Cardiac fibroblast (primary cell): Measurements from ENCODE around the gene ECE2.

ENCODE experiments used
- DNase-seq, 2 donors: peaks; one replicate each; pipeline versions ENCODE4 v3.0.0 to v3.0.0-alpha.2; 2010; ENCODE audit warnings: low read depth in 2 of 2
- H3K4me3 ChIP-seq, 2 donors: replicated peaks in 1 of 2; 1 replicate in 1 of 2; 2 replicates in 1 of 2; pipeline ENCODE4 v1.5.1; 2011; ENCODE audit warnings: low read depth in 2 of 2, low read length in 2 of 2, mild to moderate bottlenecking in 2 of 2, moderate library complexity in 1 of 2
- TF ChIP-seq, protein P1 (sequence below): IDR thresholded peaks from one replicate; pipeline ENCODE4 v1.5.1; 2011; ENCODE audit warnings: low read depth, mild to moderate bottlenecking, low read length, inconsistent platforms

ECE2 gene

GRCh38 chr3:184275961-184276910 is at the start of gene ECE2:
TSS of gene ECE2 (plus strand) at chr3:184276022. CDS start at chr3:184276154, 132 bp downstream.
- TF ChIP-seq, protein P1, sequence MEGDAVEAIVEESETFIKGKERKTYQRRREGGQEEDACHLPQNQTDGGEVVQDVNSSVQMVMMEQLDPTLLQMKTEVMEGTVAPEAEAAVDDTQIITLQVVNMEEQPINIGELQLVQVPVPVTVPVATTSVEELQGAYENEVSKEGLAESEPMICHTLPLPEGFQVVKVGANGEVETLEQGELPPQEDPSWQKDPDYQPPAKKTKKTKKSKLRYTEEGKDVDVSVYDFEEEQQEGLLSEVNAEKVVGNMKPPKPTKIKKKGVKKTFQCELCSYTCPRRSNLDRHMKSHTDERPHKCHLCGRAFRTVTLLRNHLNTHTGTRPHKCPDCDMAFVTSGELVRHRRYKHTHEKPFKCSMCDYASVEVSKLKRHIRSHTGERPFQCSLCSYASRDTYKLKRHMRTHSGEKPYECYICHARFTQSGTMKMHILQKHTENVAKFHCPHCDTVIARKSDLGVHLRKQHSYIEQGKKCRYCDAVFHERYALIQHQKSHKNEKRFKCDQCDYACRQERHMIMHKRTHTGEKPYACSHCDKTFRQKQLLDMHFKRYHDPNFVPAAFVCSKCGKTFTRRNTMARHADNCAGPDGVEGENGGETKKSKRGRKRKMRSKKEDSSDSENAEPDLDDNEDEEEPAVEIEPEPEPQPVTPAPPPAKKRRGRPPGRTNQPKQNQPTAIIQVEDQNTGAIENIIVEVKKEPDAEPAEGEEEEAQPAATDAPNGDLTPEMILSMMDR = no peak

DNA sequence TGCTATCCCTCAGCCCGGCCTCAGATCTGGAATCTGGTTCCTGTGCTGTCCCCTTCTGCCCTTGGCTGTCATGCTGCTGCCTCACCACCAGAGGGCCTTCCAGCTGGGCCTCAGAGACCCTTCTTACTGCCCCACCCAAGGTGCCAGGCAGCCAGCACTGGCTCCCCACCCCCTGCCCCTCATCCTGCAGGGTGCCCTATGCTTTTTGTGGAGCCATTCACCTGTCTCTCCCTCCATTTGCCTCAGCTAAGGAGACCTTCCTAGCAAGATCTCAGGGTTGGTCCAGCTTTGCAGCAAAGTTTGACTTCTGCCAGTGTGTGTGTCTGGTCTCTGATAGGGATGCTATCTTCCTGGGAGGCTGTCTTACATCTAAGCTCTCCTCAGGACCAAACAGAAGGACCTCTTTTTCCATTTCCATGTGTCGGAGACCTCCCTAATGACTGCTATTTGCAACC is 48.3 kb upstream of the ECE2 start:
- no peak overlapping the region for H3K4me3 ChIP-seq
- peak; percentile 33 to 40 for DNase-seq
- TF ChIP-seq, protein P1 = peak; percentile 94

More at GRCh38 chr3:184275961-184276910, at the start of gene ECE2:
- DNase-seq = peak in 1 of 2 donors; percentile 25
- no peak within 1 kb of the TSS for H3K4me3 ChIP-seq

- no peak for DNase-seq
- no peak overlapping the region for H3K4me3 ChIP-seq
- TF ChIP-seq, protein P1 = no peak
Measured at GRCh38 chr3:184228376-184229137, 47.3 kb upstream of the ECE2 start.

DNA sequence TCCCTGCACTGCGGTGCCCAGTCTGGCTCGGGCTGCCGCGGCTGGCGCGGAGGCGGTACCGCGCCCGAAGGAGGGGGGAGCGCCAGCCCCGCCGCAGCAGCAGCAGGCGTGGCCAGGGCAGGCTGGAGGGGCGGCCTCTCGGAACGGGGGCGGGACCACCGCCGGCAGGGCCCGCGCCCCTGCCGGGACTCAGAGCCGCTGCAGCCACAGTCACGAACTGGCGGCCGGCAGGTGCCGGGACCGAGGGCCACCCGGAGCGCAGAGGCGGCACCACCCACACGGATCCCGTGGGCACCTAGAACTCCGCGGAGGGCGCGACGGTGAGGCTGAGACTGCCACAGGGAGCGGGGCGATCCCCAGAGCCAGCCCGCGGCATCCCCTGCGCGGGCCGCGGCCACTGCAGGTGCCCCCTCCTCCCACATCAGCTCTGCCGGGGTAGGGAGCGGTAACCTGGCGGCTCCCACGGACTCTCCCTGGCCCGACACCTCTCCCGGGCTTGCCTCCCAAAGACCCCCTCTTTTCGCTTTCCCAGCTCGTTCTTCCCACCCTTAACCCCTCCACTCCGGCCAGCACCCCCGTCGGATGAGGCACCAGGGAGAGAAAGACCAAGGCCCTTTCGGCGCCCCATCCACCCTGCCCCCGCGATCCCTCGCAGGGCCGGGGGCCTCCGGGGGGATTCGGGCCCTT is 46.3 kb upstream of the ECE2 start, which contains the start of gene VWA5B2:
VWA5B2 (plus strand) TSS at position 192 of the 687 bp plus-strand sequence. CDS start 944 bp downstream, outside the sequence.
- TF ChIP-seq, protein P1 = no peak
- H3K4me3 ChIP-seq = peak within 1 kb of the TSS; percentile 21 to 30
- peak in 1 of 2 donors; percentile 42 for DNase-seq

DNA sequence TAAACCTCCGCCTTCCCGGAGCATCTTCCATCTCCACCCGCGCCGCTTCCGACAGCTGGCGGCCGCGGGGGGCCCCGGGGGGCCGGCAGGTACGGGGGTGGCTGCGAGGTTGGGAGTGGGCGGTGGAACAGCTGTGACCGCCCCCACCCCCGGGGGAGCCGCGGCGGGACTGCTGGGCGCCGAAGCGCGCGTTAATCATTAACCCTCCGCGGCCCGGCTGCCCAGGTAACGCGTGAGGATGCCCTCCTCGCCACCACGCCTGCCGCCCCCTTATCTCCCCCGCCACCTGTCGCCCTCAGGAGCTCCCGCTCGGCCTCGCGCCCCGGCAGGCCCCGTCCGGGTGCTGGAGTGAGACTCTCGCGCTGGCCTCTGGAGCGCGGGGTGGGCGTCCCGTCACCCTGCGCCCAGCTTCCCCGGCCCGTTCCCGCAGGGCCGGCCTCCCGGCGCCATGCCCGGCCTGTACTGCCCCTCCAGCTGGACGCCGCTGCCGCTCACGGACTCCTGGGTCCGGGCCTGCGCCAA is 45.7 kb upstream of the ECE2 start:
- no peak for DNase-seq
- TF ChIP-seq, protein P1 = no peak
- no peak overlapping the region for H3K4me3 ChIP-seq
